Measurements from ENCODE around the gene MARCHF2.

DNA sequence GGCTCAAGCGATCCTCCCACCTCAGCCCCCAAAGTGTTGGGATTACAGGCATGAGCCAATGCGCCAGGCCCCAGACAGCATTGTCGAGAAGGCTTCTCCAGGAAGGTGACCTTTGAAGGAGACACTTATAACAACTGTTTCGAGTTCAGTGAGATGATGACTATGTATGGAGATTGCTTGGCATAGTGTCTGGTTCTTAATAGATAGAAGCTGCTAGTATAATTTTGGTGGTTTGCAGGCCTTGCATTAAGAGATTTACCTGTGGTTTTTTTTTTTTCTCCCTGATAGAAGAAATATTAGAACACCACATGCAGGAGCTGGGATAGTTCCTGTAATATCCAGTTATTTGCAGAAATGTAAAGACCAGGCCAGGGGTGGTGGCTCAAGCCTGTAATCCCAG, 3.7 kb downstream of the MARCHF2 start:
- no peak for TF ChIP-seq EZH2phosphoT487 (IDR thresholded peaks at IDR 0.05; ENCODE audit: low read length)
- TF ChIP-seq, protein P1, sequence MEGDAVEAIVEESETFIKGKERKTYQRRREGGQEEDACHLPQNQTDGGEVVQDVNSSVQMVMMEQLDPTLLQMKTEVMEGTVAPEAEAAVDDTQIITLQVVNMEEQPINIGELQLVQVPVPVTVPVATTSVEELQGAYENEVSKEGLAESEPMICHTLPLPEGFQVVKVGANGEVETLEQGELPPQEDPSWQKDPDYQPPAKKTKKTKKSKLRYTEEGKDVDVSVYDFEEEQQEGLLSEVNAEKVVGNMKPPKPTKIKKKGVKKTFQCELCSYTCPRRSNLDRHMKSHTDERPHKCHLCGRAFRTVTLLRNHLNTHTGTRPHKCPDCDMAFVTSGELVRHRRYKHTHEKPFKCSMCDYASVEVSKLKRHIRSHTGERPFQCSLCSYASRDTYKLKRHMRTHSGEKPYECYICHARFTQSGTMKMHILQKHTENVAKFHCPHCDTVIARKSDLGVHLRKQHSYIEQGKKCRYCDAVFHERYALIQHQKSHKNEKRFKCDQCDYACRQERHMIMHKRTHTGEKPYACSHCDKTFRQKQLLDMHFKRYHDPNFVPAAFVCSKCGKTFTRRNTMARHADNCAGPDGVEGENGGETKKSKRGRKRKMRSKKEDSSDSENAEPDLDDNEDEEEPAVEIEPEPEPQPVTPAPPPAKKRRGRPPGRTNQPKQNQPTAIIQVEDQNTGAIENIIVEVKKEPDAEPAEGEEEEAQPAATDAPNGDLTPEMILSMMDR (IDR thresholded peaks at IDR 0.05; ENCODE audit: low read length) = no peak
